ENCODE results near the gene CCL16.

- TF ChIP-seq TAF1 (IDR thresholded peaks at IDR 0.05; ENCODE audit: borderline replicate concordance, low read depth, low read length) = no peak
- TF ChIP-seq POLR2A (IDR thresholded peaks at IDR 0.05; ENCODE audit: low read depth, low read length) = no peak
- TF ChIP-seq POLR2AphosphoS5 (IDR thresholded peaks at IDR 0.05; ENCODE audit: low read depth, low read length) = no peak
Measured at GRCh38 chr17:35949401-35949800, 31.9 kb downstream of the CCL16 start.

All from GM12892 (cell line).